Melanocyte of skin (primary cell): ENCODE data around the gene HPS6. TPM values are rescaled to one million over a fixed set of nuclear protein-coding genes. Genes with fewer than 3 reads are reported as not detected.

Source experiments
- small RNA-seq, 2 donors: library from RNA; depleted of rRNA; stranded (forward); fragments of <200 nt; gene quantifications; one replicate each; pipeline ENCODE3, GENCODE V24; 2012
- total RNA-seq, 2 donors: library from RNA; depleted of rRNA; stranded (reverse); fragments of >200 nt; gene quantifications; 2 replicates each; pipeline ENCODE4 v1.2.3, GENCODE V29; 2012

The HPS6 gene
- total RNA-seq = 10 to 100 TPM; 34.8 to 41.0 TPM

DNA sequence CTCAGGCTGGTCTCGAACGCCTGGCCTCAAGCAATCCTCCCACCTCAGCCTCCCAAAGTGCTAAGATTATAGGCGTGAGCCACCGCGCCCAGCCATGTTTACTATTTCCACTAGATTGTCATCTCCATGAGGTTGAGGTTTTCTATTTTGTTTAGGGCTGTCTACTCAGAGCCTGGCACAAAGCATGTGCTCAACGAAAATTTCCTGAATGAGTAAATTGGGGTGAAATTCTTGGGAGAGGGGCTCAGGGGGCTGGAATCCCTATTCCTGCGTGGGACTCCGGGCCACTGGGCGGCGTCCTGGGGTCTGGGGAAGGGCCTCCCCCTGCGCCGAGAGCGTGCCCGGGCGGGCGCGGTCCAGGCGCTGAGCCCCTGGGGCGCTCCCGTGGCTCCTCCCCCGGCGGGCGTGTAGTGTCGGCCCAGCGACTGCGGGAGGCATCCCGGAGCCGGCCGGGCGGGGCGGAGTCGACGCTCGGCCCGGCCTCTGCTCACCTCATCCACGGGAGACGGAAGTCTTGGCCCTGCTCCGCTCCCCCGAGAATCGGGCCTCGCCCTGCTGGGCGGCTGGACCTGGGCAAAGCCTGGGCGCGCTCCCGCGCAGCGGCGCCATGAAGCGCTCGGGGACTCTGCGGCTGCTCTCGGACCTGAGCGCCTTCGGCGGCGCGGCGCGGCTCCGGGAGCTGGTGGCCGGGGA, at the start of gene HPS6:
Gene HPS6, plus strand, starts transcription at position 482 of the 693 bp plus-strand sequence. Its CDS starts 126 bp downstream, at position 608.

DNA sequence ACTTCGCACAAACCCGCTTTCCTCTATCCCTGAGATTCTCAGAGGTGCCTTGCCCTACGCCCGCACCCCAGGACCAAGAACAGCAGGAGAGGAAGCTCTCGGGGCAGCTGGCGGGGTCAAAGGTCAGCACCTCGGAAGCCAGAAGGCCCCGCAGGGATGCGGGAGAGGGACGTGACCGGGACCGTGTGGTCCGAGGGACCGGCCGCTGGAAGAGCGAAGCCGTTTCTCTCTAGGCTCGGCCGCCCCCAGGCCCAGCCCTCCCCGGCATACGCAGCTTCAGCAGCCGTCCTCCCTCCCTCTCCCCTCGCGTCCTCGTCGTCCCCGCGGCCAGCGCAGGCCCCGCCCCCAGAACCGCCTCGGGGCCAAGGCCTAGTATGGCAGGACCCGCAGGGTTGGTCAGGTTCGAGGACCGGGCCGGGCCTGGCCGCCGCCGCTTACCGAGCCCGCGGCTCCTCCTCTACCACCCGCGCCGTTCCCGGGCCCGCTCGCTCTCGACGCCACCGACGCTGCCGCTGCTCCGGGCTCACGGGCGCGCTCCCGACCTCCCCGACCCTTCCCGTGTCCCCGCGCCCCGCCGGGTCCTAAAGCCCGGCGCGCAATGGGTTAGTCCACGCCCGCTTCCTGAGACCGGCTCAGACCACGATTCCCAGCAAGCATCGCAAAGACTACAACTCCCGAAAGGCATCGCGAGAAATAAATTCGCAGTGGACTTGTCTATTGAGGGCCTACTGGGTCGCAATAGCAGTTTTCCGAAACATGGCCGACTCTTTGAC, 9.3 kb upstream of the HPS6 start, which contains the start of gene ARMH3:
Gene ARMH3, minus strand, starts transcription at position 527 of the 773 bp plus-strand sequence. CDS start 16,059 bp downstream, outside the sequence.

Small RNA genes within 50 kb of the gene (small RNA-seq; reads per million reads assigned to genes)
- 0 reads per million in 2 donors for gene AL500527.1
- 0 reads per million in 2 donors for gene AL500527.2

Other genes starting within 250 kb of the HPS6 start
- gene OGA, start 246.9 kb upstream of the HPS6 start, total RNA-seq = 10 to 100 TPM; 60.6 to 63.3 TPM
- gene KCNIP2, start 221.5 kb upstream of the HPS6 start, total RNA-seq = 1 to 10 TPM; 1.7 to 2.0 TPM
- 10 to 100 TPM in 1 of 2 donors, 1 to 10 TPM in 1; 7.6 to 10.3 TPM for gene ARMH3, start 9.2 kb upstream of the HPS6 start, total RNA-seq
- gene LDB1, start 55.0 kb downstream of the HPS6 start, total RNA-seq = 10 to 100 TPM; 74.3 to 79.3 TPM
- gene PPRC1, start 67.7 kb downstream of the HPS6 start, total RNA-seq = 10 to 100 TPM; 15.8 to 22.6 TPM
- 10 to 100 TPM; 33.0 to 82.9 TPM for gene NOLC1, start 87.0 kb downstream of the HPS6 start, total RNA-seq
- gene ELOVL3, start 160.9 kb downstream of the HPS6 start, total RNA-seq = under 1 TPM; 0.33 to 0.34 TPM
- not detected for gene PITX3, start 176.2 kb downstream of the HPS6 start, total RNA-seq
- gene GBF1, start 180.2 kb downstream of the HPS6 start, total RNA-seq = 10 to 100 TPM; 29.3 to 35.4 TPM